LNCAP (cell line): ENCODE measurements around the gene KPNA5.

ENCODE experiments used
- TF ChIP-seq, protein P1 (sequence below): fragments of 450-650 bp; IDR thresholded peaks from 2 replicates; pipeline ENCODE4 v1.5.1; 2017; ENCODE audit warnings: mild to moderate bottlenecking

KPNA5 gene

DNA sequence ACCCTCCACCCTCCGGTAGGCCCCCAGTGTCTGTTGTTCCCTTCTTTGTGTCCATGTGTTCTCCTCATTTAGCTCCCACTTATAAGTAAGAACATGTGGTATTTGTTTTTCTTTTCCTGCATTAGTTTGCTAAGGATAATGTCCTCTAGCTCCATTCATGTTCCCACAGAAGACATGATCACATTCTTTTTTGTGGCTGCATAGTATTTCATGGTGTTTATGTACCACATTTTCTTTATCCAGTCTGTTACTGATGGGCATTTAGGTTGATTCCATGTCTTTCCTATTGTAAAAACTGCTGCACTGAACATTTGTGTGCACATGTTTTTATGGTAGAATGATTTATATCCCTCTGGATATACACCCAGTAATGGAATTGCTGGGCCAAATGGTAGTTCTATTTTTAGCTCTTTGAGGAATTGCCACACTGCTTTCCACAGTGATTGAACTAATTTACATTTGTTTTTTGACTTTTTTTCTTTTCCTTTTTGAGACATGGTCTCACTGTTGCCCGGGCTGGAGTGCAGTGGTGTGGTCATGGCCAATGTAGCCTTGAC, 4.5 kb downstream of the KPNA5 start:
- TF ChIP-seq, protein P1, sequence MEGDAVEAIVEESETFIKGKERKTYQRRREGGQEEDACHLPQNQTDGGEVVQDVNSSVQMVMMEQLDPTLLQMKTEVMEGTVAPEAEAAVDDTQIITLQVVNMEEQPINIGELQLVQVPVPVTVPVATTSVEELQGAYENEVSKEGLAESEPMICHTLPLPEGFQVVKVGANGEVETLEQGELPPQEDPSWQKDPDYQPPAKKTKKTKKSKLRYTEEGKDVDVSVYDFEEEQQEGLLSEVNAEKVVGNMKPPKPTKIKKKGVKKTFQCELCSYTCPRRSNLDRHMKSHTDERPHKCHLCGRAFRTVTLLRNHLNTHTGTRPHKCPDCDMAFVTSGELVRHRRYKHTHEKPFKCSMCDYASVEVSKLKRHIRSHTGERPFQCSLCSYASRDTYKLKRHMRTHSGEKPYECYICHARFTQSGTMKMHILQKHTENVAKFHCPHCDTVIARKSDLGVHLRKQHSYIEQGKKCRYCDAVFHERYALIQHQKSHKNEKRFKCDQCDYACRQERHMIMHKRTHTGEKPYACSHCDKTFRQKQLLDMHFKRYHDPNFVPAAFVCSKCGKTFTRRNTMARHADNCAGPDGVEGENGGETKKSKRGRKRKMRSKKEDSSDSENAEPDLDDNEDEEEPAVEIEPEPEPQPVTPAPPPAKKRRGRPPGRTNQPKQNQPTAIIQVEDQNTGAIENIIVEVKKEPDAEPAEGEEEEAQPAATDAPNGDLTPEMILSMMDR, result no peak

DNA sequence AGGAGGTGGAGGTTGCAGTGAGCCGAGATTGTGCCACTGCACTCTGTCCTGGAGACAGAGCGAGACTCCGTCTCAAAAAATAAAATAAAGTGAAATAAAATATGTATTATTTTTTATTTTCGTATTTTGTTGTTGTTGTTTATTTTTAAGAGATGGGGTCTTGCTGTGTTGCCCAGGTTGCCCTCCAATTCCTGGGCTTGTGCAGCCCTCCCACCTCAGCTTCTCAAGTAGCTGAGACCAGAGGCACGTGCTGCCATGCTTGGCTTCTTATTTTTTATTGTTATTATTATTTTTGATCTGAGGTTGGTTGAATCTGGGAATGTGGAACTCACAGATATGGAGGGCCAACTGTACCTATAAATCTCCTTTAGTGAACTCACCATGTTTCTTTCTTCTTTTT, 10.1 kb downstream of the KPNA5 start:
- TF ChIP-seq, protein P1, result no peak

DNA sequence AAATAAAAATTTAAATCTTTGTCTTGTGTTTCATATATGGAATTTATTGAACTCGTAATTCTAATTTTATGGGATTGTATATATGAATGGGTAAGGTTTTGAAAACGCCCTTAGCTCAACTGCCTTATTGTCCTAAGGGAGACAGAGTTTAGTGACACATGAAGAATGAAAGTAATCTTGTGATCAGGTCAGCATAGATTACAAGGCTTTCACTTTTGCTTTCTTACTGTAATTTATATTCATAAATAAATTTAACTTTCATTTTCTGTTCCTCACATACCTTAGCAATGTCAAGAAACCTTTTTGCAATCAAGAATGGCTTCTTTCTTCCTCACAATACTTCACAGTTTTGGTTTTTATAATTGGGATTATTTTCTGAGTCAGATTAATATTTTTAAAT, 14.4 kb downstream of the KPNA5 start:
- TF ChIP-seq, protein P1, result no peak

DNA sequence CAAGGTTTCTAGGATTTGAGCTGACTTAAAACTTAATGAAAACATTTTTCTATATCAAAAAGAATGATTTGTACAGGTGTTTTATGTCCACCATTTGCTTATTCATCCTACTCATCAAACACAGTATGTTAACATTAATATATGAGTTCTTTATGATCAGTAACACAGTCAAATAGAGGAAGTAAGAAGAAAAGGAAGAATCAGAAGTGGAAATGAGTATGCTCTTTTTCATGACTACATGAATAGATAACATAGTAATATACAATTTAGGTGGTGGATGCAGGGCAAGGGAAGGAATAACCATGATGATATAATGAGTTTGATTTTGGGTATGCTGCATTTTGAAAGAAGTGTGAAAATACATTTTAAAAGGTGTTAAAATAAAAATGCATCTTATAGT, 16.5 kb downstream of the KPNA5 start:
- TF ChIP-seq, protein P1, result no peak

DNA sequence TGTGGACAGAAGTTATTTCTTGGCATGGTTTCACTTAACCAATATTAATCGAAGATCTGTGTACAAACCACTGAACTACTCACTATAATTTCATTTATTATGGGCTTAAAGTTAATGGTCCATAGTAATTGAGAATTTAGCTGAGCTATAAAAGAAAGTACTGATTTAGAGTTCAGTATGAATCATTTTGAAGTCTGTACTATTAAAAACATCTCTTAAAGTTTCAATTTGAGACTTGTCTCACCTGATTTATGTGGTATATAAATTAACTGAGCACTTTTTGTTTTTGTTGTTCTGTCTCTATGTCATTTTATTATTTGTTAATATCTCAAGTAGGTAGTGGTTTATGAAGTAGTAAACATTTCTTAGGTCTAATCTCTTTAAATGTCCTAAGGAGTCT, 24.9 kb downstream of the KPNA5 start:
- TF ChIP-seq, protein P1, result no peak

DNA sequence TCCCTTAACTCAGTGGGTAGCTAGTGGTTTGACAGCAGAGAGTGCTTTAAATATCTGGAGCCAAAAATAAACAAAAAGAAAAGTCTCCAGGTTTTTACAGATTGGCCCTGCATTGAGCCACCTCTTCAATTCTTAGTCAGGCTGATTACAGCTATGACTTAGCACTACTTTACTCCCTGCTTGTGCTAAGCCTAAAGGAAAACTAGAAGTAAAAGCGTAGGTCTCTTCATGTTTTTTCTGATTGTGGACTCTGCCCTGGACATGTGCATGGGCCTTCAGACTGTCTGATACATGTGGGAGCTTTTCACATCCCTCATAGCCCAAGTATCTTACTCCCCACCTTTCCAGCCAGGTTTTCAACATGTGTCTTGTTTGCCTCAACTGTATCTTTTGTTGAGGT, 33.3 kb downstream of the KPNA5 start:
- TF ChIP-seq, protein P1, result no peak

DNA sequence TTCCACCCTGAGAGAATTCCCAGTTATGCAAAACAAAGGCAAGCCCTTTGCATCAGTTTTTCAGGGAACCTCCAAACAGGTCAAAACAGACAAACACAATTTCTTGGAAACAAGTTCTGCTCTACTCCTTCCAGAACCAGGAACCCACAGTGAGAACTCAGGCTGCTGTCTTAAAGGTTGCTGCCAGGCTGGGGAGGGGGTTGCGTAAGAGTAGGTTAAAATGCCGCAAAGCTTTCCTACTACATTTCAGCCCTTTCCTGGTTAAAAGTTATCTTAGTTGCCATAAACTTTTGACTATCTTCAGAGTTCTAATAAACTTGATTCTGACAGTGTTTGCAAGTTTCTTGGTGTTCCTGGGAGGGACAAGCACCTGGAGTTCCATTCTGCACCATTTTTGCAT, 33.8 kb downstream of the KPNA5 start:
- TF ChIP-seq, protein P1, result no peak

DNA sequence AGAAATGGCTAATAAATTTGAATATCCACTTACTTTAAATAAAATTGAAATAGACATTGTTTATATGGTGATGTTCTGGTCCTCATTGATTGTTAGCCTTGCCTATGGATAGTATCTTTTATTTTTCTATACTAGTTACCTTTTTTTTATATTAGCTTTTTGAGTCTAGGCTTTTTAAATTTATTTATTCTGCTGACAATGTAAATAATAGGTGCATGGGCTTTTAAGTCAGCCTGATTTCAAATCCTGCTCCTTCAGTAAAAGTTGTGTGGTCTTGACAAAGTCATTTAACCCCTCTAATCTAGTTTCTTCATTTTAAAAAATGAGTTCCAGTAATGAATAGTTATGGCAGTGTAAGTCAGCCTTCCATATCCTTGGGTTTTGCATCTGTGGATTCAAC, 45.9 kb downstream of the KPNA5 start:
- TF ChIP-seq, protein P1, result no peak
